RWPE2 (cell line): ENCODE data around the gene RARRES1.

Experiments used
- ATAC-seq: fragments of 200-7000 bp; cut with Tn5 transposase; 3 replicates; pipeline ENCODE4 v1.9.1; 2021; ENCODE audit warnings: low read depth
- DNase-seq: peaks from one replicate; pipeline ENCODE4 v3.0.0-alpha.2; 2020; ENCODE audit warnings: low spot score
- H3K27ac ChIP-seq: fragments of 450-650 bp; 2 replicates; pipeline ENCODE4 v1.5.1; 2017; ENCODE audit warnings: mild to moderate bottlenecking; ENCODE audit not compliant: poor library complexity, severe bottlenecking
- H3K27me3 ChIP-seq: fragments of 250-450 bp; sonication (Bioruptor Pico); 2 replicates; pipeline ENCODE4 v1.5.1; 2021; ENCODE audit warnings: mild to moderate bottlenecking, moderate library complexity; ENCODE audit not compliant: insufficient read depth, poor library complexity, severe bottlenecking
- H3K36me3 ChIP-seq: fragments of 250-450 bp; sonication (Bioruptor Pico); 2 replicates; pipeline ENCODE4 v1.5.1; 2020; ENCODE audit warnings: low read depth, mild to moderate bottlenecking, moderate library complexity
- H3K4me1 ChIP-seq: fragments of 250-450 bp; sonication (Bioruptor Pico); 2 replicates; pipeline ENCODE4 v1.5.1; 2021; ENCODE audit warnings: mild to moderate bottlenecking, moderate library complexity; ENCODE audit not compliant: insufficient read depth, poor library complexity, severe bottlenecking
- H3K4me3 ChIP-seq: fragments of 250-450 bp; sonication (Bioruptor Pico); 2 replicates; pipeline ENCODE4 v1.5.1; 2021; ENCODE audit warnings: mild to moderate bottlenecking, moderate library complexity; ENCODE audit not compliant: severe bottlenecking
- H3K9me3 ChIP-seq: fragments of 250-450 bp; sonication (Bioruptor Pico); 2 replicates; pipeline ENCODE4 v1.5.1; 2021; ENCODE audit warnings: mild to moderate bottlenecking, moderate library complexity; ENCODE audit not compliant: severe bottlenecking
- CTCF ChIP-seq: fragments of 450-650 bp; IDR thresholded peaks from one replicate; pipeline ENCODE4 v1.5.1; 2017; ENCODE audit warnings: mild to moderate bottlenecking, moderate library complexity; ENCODE audit not compliant: poor library complexity, severe bottlenecking

RARRES1 gene

DNA sequence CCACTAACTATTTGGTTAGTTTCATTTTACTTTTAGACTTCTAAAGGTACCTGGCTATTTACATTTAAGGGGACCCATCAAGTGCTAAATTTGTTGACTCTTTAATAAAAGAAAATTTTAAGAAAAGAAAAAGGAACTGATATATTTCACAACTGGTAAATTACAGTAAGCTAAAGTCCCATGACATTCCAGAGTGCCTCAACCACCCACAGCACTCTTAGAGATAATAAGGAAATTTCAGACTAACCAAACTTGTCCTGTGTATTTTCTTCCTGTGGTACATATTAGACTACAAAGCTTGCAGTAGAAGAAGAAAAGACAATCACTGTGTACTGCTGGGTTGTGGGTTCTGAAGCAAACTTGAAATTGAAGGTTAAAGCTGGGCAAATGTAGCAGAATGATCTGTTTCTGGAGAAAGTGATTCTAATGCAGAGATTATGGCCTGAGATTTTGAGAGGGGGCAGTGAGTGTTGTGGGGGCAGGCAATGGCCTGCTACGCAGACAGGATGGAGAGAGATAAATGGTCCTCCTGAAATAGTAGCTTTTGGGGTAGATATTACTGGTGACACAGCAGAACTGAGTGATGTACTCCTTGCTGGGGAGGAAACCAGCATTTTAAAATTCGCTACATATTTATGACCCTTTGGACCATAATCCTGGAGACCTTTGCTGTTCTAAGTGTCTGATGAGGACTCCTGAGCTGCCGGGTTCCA lies 45.1 kb upstream of the RARRES1 start:
- H3K4me3 ChIP-seq: no peak overlapping the region
- TF ChIP-seq CTCF: no peak
- ATAC-seq (no peak), DNase-seq (no peak)
- no peaks in the 10 kb centered on the region for H3K27me3 ChIP-seq
- no peaks in the 10 kb centered on the region for H3K9me3 ChIP-seq
- peaks cover 6% of the 10 kb centered on the region for H3K4me1 ChIP-seq
- H3K36me3 ChIP-seq: no peaks in the 10 kb centered on the region
- no peak overlapping the region for H3K27ac ChIP-seq

- no peak for DNase-seq
- Histone ChIP-seq H3K4me3 (no peak overlapping the region), H3K27me3 (no peaks in the 10 kb centered on the region), H3K36me3 (no peaks in the 10 kb centered on the region), H3K27ac (no peak overlapping the region), H3K9me3 (no peaks in the 10 kb centered on the region), H3K4me1 (peaks cover 6% of the 10 kb centered on the region)
- ATAC-seq: no peak
- TF ChIP-seq CTCF: no peak
Measured at GRCh38 chr3:158776531-158776930, 44.3 kb upstream of the RARRES1 start.

- no peaks in the 10 kb centered on the region for H3K36me3 ChIP-seq
- ATAC-seq: no peak; the same call in 2 of the 3 replicates
Measured at GRCh38 chr3:158775426-158776410, 43.5 kb upstream of the RARRES1 start.

GRCh38 chr3:158774965-158775364 lies 42.7 kb upstream of the RARRES1 start:
- no peak for DNase-seq
- Histone ChIP-seq H3K27ac (no peak overlapping the region), H3K36me3 (no peaks in the 10 kb centered on the region), H3K4me3 (no peak overlapping the region), H3K4me1 (peaks cover 11% of the 10 kb centered on the region), H3K27me3 (no peaks in the 10 kb centered on the region), H3K9me3 (no peaks in the 10 kb centered on the region)
- no peak for ATAC-seq
- TF ChIP-seq CTCF: no peak

More at GRCh38 chr3:158775426-158776410, 43.5 kb upstream of the RARRES1 start:
- H3K9me3 ChIP-seq: no peaks in the 10 kb centered on the region
- H3K27ac ChIP-seq: no peak overlapping the region
- no peaks in the 10 kb centered on the region for H3K27me3 ChIP-seq
- no peak for DNase-seq
- H3K4me3 ChIP-seq: no peak overlapping the region
- peaks cover 6% of the 10 kb centered on the region for H3K4me1 ChIP-seq
- TF ChIP-seq CTCF: no peak
